GM23338 (cell line): ENCODE data around the gene MYO1A. TPM values are rescaled to one million over a fixed set of nuclear protein-coding genes. Genes with fewer than 3 reads are reported as not detected.

Experiments used
- CREB1 ChIP-seq: fragments of 250-450 bp; sonication (Bioruptor Pico); IDR thresholded peaks from 2 replicates; pipeline ENCODE4 v1.5.0; 2020; ENCODE audit warnings: low read depth, mild to moderate bottlenecking, moderate library complexity
- EZH2phosphoT487 ChIP-seq: fragments of 200-600 bp; sonication (generic); IDR thresholded peaks from one replicate; pipeline ENCODE4 v1.8.1; 2018; ENCODE audit warnings: antibody characterized with exemption; ENCODE audit not compliant: unreplicated experiment
- JUNB ChIP-seq: IDR thresholded peaks from one replicate; pipeline ENCODE4 v1.6.1; 2016; ENCODE audit warnings: antibody characterized with exemption; ENCODE audit not compliant: unreplicated experiment
- POLR2AphosphoS5 ChIP-seq: IDR thresholded peaks from 2 replicates; pipeline ENCODE4 v1.6.1; 2016; ENCODE audit warnings: antibody characterized with exemption, low read depth
- REST ChIP-seq: IDR thresholded peaks from one replicate; pipeline ENCODE4 v1.6.1; 2018; ENCODE audit warnings: antibody characterized with exemption; ENCODE audit not compliant: unreplicated experiment
- STAT1 ChIP-seq: IDR thresholded peaks from one replicate; pipeline ENCODE4 v1.6.1; 2016; ENCODE audit warnings: antibody characterized with exemption; ENCODE audit not compliant: unreplicated experiment
- ZNF114 ChIP-seq: fragments of 250-450 bp; sonication (Bioruptor Pico); IDR thresholded peaks from 2 replicates; pipeline ENCODE4 v1.5.0; 2020; ENCODE audit warnings: mild to moderate bottlenecking, moderate library complexity
- ZNF331 ChIP-seq: fragments of 250-450 bp; sonication (Bioruptor Pico); IDR thresholded peaks from 2 replicates; pipeline ENCODE4 v1.5.0; 2020; ENCODE audit warnings: low read depth, mild to moderate bottlenecking, moderate library complexity
- ZNF462 ChIP-seq: fragments of 250-450 bp; sonication (Bioruptor Pico); IDR thresholded peaks from 2 replicates; pipeline ENCODE4 v1.5.0; 2020; ENCODE audit warnings: mild to moderate bottlenecking, moderate library complexity
- polyA plus RNA-seq: library from polyadenylated mRNA; unstranded; fragments of >200 nt; fragmentation: Nextera tagmentation; extraction: Ambion mirVana; gene quantifications from 2 replicates; pipeline ENCODE4 v1.2.1, GENCODE V29; 2016
- total RNA-seq: library from RNA; depleted of rRNA; stranded (reverse); fragments of >200 nt; shearing (Covaris generic); gene quantifications from 2 replicates; pipeline ENCODE4 v1.2.3, GENCODE V29; 2014
- TF ChIP-seq, protein P1 (sequence below), 2 experiments: fragments of 200-600 bp in 1 of 2; sonication (generic) in 1 of 2; conservative IDR thresholded peaks; 2 replicates each; pipeline versions ENCODE4 v1.5.1 to v1.6.1; 2016 to 2017; ENCODE audit warnings: antibody characterized with exemption in 2 of 2, low read depth in 2 of 2, mild to moderate bottlenecking in 2 of 2, moderate library complexity in 1 of 2

Gene MYO1A
- total and polyA plus RNA-seq, 2 experiments from 2014 or later: not detected

DNA sequence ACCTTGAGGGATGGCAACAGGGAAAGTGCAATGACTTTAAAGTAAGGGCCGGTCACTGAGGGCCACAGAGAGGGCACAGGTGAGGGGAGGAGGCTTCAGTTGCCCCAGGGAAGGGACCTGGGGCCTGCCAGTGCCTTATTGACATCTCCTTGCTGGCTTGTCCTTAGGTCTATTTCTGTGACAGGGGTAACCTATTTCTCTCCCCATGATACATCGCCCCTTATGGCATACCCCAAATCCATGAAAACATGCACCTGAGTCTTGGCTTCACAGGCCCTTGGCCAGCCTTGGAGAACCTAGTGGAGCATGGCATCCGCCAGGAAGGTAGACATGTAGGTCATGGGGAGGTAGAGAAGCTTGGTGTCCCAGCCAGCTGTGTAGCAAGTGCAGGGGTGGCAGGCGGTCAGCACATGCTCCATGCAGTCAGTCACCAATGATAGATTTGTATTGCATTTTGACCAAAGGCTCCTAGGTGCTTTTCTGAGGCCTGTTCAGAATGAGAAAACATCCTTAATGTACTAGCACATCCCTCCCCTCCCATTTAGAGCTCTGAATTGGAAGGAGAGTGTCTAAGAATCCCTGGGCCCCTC, 68.9 kb downstream of the MYO1A start (continued):
- TF ChIP-seq ZNF462 (CRISPR knock-in tag) (no peak), JUNB (no peak), ZNF114 (CRISPR knock-in tag) (no peak), REST (no peak), EZH2phosphoT487 (no peak), STAT1 (no peak), ZNF331 (CRISPR knock-in tag) (no peak), POLR2AphosphoS5 (no peak), CREB1 (CRISPR knock-in tag) (no peak)
- TF ChIP-seq, protein P1, sequence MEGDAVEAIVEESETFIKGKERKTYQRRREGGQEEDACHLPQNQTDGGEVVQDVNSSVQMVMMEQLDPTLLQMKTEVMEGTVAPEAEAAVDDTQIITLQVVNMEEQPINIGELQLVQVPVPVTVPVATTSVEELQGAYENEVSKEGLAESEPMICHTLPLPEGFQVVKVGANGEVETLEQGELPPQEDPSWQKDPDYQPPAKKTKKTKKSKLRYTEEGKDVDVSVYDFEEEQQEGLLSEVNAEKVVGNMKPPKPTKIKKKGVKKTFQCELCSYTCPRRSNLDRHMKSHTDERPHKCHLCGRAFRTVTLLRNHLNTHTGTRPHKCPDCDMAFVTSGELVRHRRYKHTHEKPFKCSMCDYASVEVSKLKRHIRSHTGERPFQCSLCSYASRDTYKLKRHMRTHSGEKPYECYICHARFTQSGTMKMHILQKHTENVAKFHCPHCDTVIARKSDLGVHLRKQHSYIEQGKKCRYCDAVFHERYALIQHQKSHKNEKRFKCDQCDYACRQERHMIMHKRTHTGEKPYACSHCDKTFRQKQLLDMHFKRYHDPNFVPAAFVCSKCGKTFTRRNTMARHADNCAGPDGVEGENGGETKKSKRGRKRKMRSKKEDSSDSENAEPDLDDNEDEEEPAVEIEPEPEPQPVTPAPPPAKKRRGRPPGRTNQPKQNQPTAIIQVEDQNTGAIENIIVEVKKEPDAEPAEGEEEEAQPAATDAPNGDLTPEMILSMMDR (conservative IDR thresholded peaks at IDR 0.05; ENCODE audit: low read depth in 2 of 2): no peak
